Lung microvascular endothelial cell (primary cell): ENCODE data around the gene CRYBA2. TPM values are rescaled to one million over a fixed set of nuclear protein-coding genes. Genes with fewer than 3 reads are reported as not detected.

Experiments used
- DNase-seq, 2 donors: peaks; one replicate each; pipeline versions ENCODE4 v3.0.0 to v3.0.0-alpha.2; 2010; ENCODE audit warnings: low read depth in 2 of 2
- total RNA-seq: library from RNA; depleted of rRNA; stranded (reverse); fragments of >200 nt; gene quantifications from 2 replicates; pipeline ENCODE4 v1.2.1, GENCODE V29; 2014

The CRYBA2 gene
- total RNA-seq, 1 donor from 2014 or later, result not detected

- DNase-seq, result no peak
Measured at GRCh38 chr2:219023045-219023605, 29.9 kb upstream of the CRYBA2 start.

DNA sequence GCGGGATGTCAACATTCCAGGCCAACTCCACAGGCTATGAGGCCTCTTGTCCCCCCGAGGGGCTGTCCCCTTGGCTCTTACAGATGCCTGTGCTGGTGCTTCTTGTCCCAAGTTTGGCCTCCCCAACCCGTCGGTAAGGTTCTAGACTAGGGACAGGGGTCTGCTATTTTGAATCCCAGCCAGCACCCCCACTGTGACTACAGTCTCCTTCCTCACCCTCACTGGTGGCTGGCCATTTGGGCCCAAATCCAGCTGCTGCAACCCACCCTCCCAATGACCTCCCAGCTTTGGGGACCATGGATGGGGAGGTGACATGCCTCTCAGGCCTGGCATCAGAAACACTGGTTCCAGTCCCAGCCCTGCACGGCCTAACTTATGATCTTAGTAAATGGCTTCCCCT, 29.4 kb upstream of the CRYBA2 start:
- no peak for DNase-seq

GRCh38 chr2:219022041-219022440, 28.8 kb upstream of the CRYBA2 start:
- DNase-seq, result no peak

- DNase-seq, result no peak
Measured at GRCh38 chr2:219021591-219021990, 28.4 kb upstream of the CRYBA2 start.

- peak in 1 of 2 donors; percentile 16 for DNase-seq
Measured at GRCh38 chr2:219020604-219021365, 27.6 kb upstream of the CRYBA2 start.

- no peak for DNase-seq
Measured at GRCh38 chr2:219019436-219019835, 26.2 kb upstream of the CRYBA2 start.

GRCh38 chr2:219018726-219019125, 25.5 kb upstream of the CRYBA2 start:
- no peak for DNase-seq

DNA sequence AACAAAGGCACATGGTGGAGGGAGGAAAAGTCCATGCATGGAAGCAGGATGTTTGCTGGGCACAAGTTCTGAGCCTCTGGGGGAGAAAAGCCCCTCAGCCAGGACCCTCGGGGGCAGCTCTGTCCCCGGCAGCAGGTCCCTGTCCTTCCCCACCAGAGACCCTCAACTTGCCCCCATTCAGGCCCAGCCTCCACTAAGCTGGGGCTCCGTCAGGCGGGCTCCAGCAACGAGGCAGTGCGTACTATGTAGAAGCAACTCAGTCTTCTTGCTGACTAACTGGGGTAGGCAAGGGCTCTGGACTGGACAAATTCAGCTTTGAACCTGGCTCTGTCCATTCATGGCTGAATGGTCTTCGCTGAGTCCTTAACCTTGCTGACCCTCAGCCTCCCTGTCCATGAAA, 25.1 kb upstream of the CRYBA2 start:
- no peak for DNase-seq

DNA sequence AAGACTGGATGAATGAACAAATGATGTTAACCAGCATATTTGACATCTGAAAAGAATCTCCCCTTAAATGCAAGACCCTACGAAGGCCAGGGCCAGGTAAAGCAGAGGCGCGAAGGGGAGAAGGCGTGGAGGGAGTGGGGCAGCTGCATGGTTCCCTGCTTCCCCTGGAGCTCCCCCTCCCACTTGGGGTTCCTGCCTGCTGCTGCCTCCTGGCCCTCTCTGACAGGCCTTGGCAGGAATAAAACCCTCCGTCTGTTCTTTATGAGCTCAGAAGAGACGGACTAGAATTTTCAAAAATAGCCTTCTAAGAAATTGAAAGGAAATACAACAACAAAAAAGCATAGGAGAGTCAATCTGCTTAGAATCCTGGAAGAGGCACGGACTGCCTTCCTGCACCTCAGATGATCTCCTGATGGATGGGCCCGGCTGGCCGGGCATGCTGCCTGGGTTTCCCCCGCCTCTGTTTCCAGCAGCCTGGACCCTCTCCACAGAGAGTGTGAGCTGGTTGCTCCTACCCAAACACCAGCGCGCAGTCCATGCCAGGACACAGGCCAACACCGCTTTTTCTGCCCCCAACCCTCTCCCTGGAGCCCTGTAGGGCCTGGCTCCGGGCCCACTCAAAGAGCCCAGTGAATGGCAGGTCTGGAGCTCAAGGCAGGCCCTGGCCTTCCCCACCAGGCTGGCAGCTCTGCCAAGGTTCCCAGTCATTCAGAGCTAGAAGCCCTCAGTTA, 24.1 kb upstream of the CRYBA2 start:
- DNase-seq, result no peak

GRCh38 chr2:219016721-219017120, 23.5 kb upstream of the CRYBA2 start:
- no peak for DNase-seq

- no peak for DNase-seq
Measured at GRCh38 chr2:219010873-219011272, 17.7 kb upstream of the CRYBA2 start.

- peak in 1 of 2 donors; percentile 26 for DNase-seq
Measured at GRCh38 chr2:219010162-219010756, 17.0 kb upstream of the CRYBA2 start.

GRCh38 chr2:219009294-219009693, 16.1 kb upstream of the CRYBA2 start:
- DNase-seq, result no peak

- no peak for DNase-seq
Measured at GRCh38 chr2:219003979-219004378, 10.8 kb upstream of the CRYBA2 start.

- DNase-seq, result no peak
Measured at GRCh38 chr2:219003267-219003634, 10.0 kb upstream of the CRYBA2 start.

DNA sequence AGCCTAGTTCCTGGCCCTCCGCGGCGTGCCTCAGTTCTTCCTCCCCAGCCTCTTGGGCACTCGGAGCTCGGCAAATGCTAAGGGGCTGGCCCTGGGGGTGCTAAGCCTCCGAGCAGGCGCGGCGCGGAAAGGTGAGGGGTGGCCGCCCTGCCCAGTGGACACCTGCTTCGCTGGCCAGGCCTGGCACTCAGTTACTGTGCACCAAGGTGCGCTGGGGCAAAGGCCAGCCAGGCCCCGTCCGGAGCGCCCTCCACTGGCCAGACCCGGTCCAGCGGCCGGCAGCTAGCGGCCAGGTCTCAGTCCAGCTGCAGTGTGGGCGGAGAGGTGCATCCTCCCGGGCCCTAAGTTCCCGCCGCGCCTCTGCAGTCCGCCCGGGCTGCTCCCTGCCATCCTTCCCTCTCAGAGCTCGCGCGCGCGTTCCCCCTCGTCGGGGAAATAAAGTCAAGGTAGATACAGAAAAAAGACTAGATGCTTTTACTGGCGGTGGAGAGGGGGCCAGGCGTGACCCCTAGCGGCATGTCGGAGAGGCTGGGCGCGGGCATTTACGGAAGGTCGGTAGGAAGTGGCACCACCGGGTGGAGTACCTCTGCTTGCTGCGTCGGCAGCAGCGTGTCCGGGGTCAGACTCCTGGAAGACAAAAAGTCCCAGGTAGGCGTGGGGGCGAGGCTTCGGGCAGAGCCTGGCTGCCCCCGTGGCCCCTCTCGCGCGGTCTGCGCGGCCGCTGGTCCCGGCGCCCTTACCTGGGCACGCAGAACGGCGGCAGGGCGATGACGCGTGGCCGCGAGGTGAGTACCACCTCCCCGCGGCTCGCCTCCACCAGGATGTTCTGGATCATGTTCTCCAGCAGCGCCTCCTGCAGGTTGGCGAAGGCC, 9.4 kb upstream of the CRYBA2 start:
- peak; percentile 40 to 56 for DNase-seq

DNA sequence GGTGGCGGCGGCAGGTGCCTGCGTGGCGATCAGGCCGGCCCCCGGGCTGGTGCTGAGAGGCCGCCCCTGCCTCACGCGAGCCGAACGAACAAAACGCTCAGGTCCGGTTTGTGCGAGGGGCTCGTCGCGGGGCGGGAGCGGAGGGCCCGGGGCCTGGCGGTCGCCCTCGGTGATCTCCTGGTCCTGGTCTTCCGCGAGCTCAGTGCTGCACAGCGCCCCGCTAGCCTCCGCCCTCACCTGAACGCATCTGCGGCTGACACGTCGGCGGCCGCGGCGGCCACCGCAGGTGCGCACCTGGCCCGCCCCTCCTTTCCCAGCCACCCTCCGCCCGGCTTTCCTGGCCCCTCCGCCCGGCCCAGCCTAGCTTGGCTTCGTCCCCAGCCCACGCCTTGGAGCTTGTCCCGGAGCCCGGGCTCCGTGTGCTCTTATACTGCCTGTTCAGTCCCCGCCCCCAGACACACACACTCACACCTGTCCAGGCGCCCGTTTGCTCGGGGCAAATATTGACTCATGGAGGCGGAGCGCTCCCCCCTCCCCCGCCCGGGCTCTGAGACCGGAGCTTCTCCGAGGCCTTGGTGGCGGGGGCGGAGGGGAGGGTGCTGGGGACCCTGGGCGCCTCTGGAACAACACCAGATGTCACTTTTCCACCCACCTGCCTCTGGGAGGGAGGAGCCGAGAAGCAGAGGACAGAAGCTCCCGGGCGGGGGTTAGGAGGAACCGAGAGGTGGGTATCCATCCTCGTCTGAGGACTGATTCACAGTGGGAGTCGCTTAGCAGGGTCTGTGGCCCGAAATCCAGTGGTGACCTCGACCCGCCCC, 8.6 kb upstream of the CRYBA2 start:
- no peak for DNase-seq

DNA sequence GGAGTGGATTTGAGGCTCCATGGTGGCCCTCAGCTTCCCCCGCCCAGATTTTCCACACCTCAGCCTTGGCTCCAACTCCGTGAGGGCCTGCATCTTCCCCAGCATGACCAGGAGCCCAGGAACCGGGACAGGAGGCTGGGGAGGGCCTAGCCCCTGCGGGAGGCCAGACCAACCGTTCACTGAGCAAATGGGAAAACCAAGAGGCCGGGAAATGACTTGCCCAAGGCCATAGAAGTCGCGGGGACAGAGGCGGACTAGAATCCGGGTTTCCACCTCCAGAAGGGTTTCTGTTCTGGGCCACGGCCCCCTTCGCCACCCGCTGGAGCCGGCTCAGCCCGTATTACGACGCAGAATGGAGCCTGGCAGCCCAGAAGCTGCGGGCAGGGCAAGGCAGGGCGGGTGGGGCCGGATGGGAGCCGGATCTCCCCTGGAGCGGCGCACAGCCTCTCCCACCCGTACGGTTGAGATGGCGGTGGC, 7.9 kb upstream of the CRYBA2 start:
- DNase-seq, result no peak

GRCh38 chr2:219000569-219000960, 7.3 kb upstream of the CRYBA2 start:
- DNase-seq, result no peak

GRCh38 chr2:218999881-219000568, 6.8 kb upstream of the CRYBA2 start:
- DNase-seq, result no peak
